HepG2 (cell line): ENCODE measurements around the gene F2RL2. TPM values are rescaled to one million over a fixed set of nuclear protein-coding genes. Genes with fewer than 3 reads are reported as not detected.

Source experiments
- ATAC-seq: fragments of 200-7000 bp; cut with Tn5 transposase; 3 replicates; pipeline ENCODE4 v1.9.1; 2020; ENCODE audit warnings: mild to moderate bottlenecking, moderate library complexity
- BruUV-seq: library from RNA; stranded (reverse); fragments of 400-500 nt; replicated peaks from 2 replicates; lab custom pipeline; 2021; lab: Mats Ljungman, UMichigan
- CTCF ChIA-PET: fragments of 300-600 bp; formaldehyde crosslinking; extraction: SDS; loops from one replicate; lab custom pipeline; 2021; ENCODE audit warnings: low total read pairs, inconsistent platforms, low intra/inter-chr PET ratio; lab: Yijun Ruan, JAX
- POLR2A ChIA-PET: fragments of 350-600 bp; sonication (Branson Sonifier 250); formaldehyde crosslinking; loops from one replicate; lab custom pipeline; 2020; ENCODE audit warnings: antibody characterized with exemption, inconsistent platforms; lab: Yijun Ruan, JAX
- DNase-seq: peaks from one replicate; pipeline ENCODE4 v3.0.0-alpha.2; 2015; ENCODE audit warnings: low spot score
- FAIRE-seq: peaks from 3 replicates; lab custom pipeline; 2011; peaks lifted over from hg19 to GRCh38; lab: Jason Lieb, UNC
- H2AFZ ChIP-seq: one replicate; pipeline ENCODE4 v1.6.1; 2011; ENCODE audit warnings: low read length, inconsistent platforms
- H3K27ac ChIP-seq: fragments of 300-600 bp; 3 replicates; pipeline ENCODE4 v1.8.0; 2011; ENCODE audit warnings: mixed run types, mild to moderate bottlenecking, mixed read lengths, low read length, inconsistent platforms; ENCODE audit not compliant: insufficient read depth; ENCODE audit errors: extremely low read length
- H3K27me3 ChIP-seq, 2 experiments: fragments of 200-600 bp in 1 of 2; 2 replicates in 1 of 2; 3 replicates in 1 of 2; pipeline versions ENCODE4 v1.6.0 to v1.8.0; 2011; ENCODE audit warnings: low read length in 2 of 2, mild to moderate bottlenecking in 2 of 2, moderate library complexity in 2 of 2, inconsistent platforms in 1 of 2; ENCODE audit not compliant: insufficient read depth in 2 of 2, control insufficient read depth in 1 of 2
- H3K36me3 ChIP-seq, 2 experiments: fragments of 200-600 bp in 1 of 2; replicated peaks in 1 of 2; 2 replicates in 1 of 2; 3 replicates in 1 of 2; pipeline versions ENCODE4 v1.5.1 to v1.8.0; 2011; ENCODE audit warnings: low read length in 2 of 2, inconsistent platforms in 1 of 2; ENCODE audit not compliant: insufficient read depth in 2 of 2, control insufficient read depth in 1 of 2
- H3K4me1 ChIP-seq: 2 replicates; pipeline ENCODE4 v1.5.1; 2012; ENCODE audit warnings: low read length, inconsistent platforms; ENCODE audit not compliant: insufficient read depth
- H3K4me2 ChIP-seq: 2 replicates; pipeline ENCODE4 v1.6.0; 2011; ENCODE audit warnings: low read depth, low read length, inconsistent platforms
- H3K4me3 ChIP-seq, 3 experiments: fragments of 200-600 bp in 1 of 3; sonication (generic), shearing (Covaris generic) in 1 of 3; replicated peaks in 1 of 3; 2 replicates each; pipeline ENCODE4 v1.5.1; 2011 to 2016; ENCODE audit warnings: low read length in 3 of 3, inconsistent platforms in 2 of 3, low read depth in 2 of 3, mild to moderate bottlenecking in 2 of 3, control low read depth in 1 of 3, mixed read lengths in 1 of 3; ENCODE audit not compliant: insufficient read depth in 1 of 3
- H3K79me2 ChIP-seq: one replicate; pipeline ENCODE4 v1.6.1; 2011; ENCODE audit warnings: low read length, inconsistent platforms; ENCODE audit not compliant: insufficient read depth
- H3K9ac ChIP-seq: 2 replicates; pipeline ENCODE4 v1.6.0; 2011; ENCODE audit warnings: mild to moderate bottlenecking, low read depth, low read length, inconsistent platforms; ENCODE audit not compliant: insufficient read depth
- H3K9me3 ChIP-seq: 2 replicates; pipeline ENCODE4 v1.5.1; 2012; ENCODE audit warnings: mild to moderate bottlenecking, low read length
- H4K20me1 ChIP-seq: 2 replicates; pipeline ENCODE4 v1.6.0; 2011; ENCODE audit warnings: inconsistent platforms, mild to moderate bottlenecking, low read length, moderate library complexity; ENCODE audit not compliant: insufficient read depth
- ATRX ChIP-seq: sonication (generic); formaldehyde crosslinking; IDR thresholded peaks from 2 replicates; pipeline ENCODE4 v1.4.0; 2020; ENCODE audit warnings: missing genetic modification reagents, borderline replicate concordance
- FOXO1 ChIP-seq: sonication (generic); formaldehyde crosslinking; IDR thresholded peaks from 2 replicates; pipeline ENCODE4 v1.4.0; 2020; ENCODE audit warnings: missing genetic modification reagents
- MLXIP ChIP-seq: sonication (generic); formaldehyde crosslinking; IDR thresholded peaks from 2 replicates; pipeline ENCODE4 v1.9.0; 2021; ENCODE audit warnings: missing genetic modification reagents, borderline replicate concordance
- NFKBIZ ChIP-seq: IDR thresholded peaks from 2 replicates; pipeline ENCODE4 v1.6.1; 2018; ENCODE audit warnings: missing genetic modification reagents, missing compliant biosample characterization
- TCF7L2 ChIP-seq: IDR thresholded peaks from 2 replicates; pipeline ENCODE4 v1.6.1; 2011; ENCODE audit warnings: mild to moderate bottlenecking, low read depth, low read length, moderate library complexity
- ZKSCAN5 ChIP-seq: sonication (generic); formaldehyde crosslinking; IDR thresholded peaks from 2 replicates; pipeline ENCODE4 v1.5.1; 2020; ENCODE audit warnings: mild to moderate bottlenecking, missing genetic modification reagents
- ZNF569 ChIP-seq: sonication (generic); formaldehyde crosslinking; IDR thresholded peaks from 2 replicates; pipeline ENCODE4 v1.5.0; 2020; ENCODE audit warnings: mild to moderate bottlenecking, missing genetic modification reagents, moderate library complexity, borderline replicate concordance
- ZNF644 ChIP-seq: IDR thresholded peaks from 2 replicates; pipeline ENCODE4 v1.6.1; 2016; ENCODE audit warnings: low read depth
- WGBS: methylation state at CpG from one replicate; pipeline ENCODE4 v1.1.6; 2017; ENCODE audit warnings: low lambda C conversion rate; 5-methylcytosine and 5-hydroxymethylcytosine counted together
- in situ Hi-C: cut with HindIII; loops from 2 replicates; pipeline ENCODE4 v1.10.0; 2017; ENCODE audit warnings: low pct_unique_long_range_greater_than_20kb; ENCODE audit not compliant: extremely low pct_ligation_motif_present
- intact Hi-C: fragments of 100-400 bp; cut with micrococcal nuclease; formaldehyde crosslinking; loops from one replicate; pipeline ENCODE4 v1.10.0; 2022; ENCODE audit not compliant: unreplicated experiment
- polyA plus RNA-seq, 8 experiments: library from polyadenylated mRNA; depleted of rRNA in 3 of 8; stranded (reverse) in 7 of 8; unstranded in 1 of 8; fragments of >200 nt; fragmentation: Illumina TruSeq in 4 of 8; extraction: Trizol in 4 of 8; gene quantifications; 2 replicates each; pipeline versions ENCODE4 v1.2.1 to v1.2.3, GENCODE V29; 2011 to 2016; ENCODE audit warnings: low read depth in 4 of 8, missing spikeins in 1 of 8, mixed read lengths in 1 of 8; ENCODE audit not compliant: insufficient read depth in 1 of 8
- total RNA-seq, 5 experiments: library from RNA; depleted of rRNA; stranded (reverse); fragments of >200 nt; fragmentation: Illumina TruSeq; extraction: Trizol; gene quantifications; 2 replicates each; pipeline ENCODE4 v1.2.3, GENCODE V29; 2016; ENCODE audit warnings: low read depth in 1 of 5
- TF ChIP-seq, protein P1 (sequence below): sonication (generic); formaldehyde crosslinking; IDR thresholded peaks from 2 replicates; pipeline ENCODE4 v1.4.0; 2020; ENCODE audit warnings: mild to moderate bottlenecking, missing genetic modification reagents
- TF ChIP-seq, protein P2 (sequence below): sonication (generic); formaldehyde crosslinking; IDR thresholded peaks from 2 replicates; pipeline ENCODE4 v1.4.0; 2020; ENCODE audit warnings: low read depth, missing genetic modification reagents
- TF ChIP-seq, protein P3 (sequence below): sonication (generic); formaldehyde crosslinking; IDR thresholded peaks from 2 replicates; pipeline ENCODE4 v1.4.0; 2020; ENCODE audit warnings: missing genetic modification reagents

The F2RL2 gene
- total and polyA plus RNA-seq, 2 of the 13 experiments (the other 11 are each of a cell fraction or from before 2014, with no cell fraction given): not detected

GRCh38 chr5:76606701-76607100 is 16.5 kb downstream of the F2RL2 start:
- no peak overlapping the region for H2AFZ ChIP-seq
- in situ Hi-C loops: no loop called here
- TF ChIP-seq TCF7L2 (no peak), NFKBIZ (CRISPR knock-in tag) (no peak), ZNF644 (CRISPR knock-in tag) (no peak), ZNF569 (no peak), FOXO1 (CRISPR knock-in tag) (no peak), ATRX (no peak), ZKSCAN5 (CRISPR knock-in tag) (no peak), MLXIP (no peak)
- TF ChIP-seq, protein P1, sequence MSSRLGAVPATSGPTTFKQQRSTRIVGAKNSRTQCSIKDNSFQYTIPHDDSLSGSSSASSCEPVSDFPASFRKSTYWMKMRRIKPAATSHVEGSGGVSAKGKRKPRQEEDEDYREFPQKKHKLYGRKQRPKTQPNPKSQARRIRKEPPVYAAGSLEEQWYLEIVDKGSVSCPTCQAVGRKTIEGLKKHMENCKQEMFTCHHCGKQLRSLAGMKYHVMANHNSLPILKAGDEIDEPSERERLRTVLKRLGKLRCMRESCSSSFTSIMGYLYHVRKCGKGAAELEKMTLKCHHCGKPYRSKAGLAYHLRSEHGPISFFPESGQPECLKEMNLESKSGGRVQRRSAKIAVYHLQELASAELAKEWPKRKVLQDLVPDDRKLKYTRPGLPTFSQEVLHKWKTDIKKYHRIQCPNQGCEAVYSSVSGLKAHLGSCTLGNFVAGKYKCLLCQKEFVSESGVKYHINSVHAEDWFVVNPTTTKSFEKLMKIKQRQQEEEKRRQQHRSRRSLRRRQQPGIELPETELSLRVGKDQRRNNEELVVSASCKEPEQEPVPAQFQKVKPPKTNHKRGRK (CRISPR knock-in tag): no peak
- TF ChIP-seq, protein P2, sequence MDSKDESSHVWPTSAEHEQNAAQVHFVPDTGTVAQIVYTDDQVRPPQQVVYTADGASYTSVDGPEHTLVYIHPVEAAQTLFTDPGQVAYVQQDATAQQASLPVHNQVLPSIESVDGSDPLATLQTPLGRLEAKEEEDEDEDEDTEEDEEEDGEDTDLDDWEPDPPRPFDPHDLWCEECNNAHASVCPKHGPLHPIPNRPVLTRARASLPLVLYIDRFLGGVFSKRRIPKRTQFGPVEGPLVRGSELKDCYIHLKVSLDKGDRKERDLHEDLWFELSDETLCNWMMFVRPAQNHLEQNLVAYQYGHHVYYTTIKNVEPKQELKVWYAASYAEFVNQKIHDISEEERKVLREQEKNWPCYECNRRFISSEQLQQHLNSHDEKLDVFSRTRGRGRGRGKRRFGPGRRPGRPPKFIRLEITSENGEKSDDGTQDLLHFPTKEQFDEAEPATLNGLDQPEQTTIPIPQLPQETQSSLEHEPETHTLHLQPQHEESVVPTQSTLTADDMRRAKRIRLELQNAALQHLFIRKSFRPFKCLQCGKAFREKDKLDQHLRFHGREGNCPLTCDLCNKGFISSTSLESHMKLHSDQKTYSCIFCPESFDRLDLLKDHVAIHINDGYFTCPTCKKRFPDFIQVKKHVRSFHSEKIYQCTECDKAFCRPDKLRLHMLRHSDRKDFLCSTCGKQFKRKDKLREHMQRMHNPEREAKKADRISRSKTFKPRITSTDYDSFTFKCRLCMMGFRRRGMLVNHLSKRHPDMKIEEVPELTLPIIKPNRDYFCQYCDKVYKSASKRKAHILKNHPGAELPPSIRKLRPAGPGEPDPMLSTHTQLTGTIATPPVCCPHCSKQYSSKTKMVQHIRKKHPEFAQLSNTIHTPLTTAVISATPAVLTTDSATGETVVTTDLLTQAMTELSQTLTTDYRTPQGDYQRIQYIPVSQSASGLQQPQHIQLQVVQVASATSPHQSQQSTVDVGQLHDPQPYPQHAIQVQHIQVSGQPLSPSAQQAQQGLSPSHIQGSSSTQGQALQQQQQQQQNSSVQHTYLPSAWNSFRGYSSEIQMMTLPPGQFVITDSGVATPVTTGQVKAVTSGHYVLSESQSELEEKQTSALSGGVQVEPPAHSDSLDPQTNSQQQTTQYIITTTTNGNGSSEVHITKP (CRISPR knock-in tag): no peak
- TF ChIP-seq, protein P3, sequence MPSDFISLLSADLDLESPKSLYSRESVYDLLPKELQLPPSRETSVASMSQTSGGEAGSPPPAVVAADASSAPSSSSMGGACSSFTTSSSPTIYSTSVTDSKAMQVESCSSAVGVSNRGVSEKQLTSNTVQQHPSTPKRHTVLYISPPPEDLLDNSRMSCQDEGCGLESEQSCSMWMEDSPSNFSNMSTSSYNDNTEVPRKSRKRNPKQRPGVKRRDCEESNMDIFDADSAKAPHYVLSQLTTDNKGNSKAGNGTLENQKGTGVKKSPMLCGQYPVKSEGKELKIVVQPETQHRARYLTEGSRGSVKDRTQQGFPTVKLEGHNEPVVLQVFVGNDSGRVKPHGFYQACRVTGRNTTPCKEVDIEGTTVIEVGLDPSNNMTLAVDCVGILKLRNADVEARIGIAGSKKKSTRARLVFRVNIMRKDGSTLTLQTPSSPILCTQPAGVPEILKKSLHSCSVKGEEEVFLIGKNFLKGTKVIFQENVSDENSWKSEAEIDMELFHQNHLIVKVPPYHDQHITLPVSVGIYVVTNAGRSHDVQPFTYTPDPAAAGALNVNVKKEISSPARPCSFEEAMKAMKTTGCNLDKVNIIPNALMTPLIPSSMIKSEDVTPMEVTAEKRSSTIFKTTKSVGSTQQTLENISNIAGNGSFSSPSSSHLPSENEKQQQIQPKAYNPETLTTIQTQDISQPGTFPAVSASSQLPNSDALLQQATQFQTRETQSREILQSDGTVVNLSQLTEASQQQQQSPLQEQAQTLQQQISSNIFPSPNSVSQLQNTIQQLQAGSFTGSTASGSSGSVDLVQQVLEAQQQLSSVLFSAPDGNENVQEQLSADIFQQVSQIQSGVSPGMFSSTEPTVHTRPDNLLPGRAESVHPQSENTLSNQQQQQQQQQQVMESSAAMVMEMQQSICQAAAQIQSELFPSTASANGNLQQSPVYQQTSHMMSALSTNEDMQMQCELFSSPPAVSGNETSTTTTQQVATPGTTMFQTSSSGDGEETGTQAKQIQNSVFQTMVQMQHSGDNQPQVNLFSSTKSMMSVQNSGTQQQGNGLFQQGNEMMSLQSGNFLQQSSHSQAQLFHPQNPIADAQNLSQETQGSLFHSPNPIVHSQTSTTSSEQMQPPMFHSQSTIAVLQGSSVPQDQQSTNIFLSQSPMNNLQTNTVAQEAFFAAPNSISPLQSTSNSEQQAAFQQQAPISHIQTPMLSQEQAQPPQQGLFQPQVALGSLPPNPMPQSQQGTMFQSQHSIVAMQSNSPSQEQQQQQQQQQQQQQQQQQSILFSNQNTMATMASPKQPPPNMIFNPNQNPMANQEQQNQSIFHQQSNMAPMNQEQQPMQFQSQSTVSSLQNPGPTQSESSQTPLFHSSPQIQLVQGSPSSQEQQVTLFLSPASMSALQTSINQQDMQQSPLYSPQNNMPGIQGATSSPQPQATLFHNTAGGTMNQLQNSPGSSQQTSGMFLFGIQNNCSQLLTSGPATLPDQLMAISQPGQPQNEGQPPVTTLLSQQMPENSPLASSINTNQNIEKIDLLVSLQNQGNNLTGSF: no peak

More at GRCh38 chr5:76606701-76607100, 16.5 kb downstream of the F2RL2 start:
- no peaks in the 10 kb centered on the region for H3K9me3 ChIP-seq
- H3K9ac ChIP-seq: no peak overlapping the region
- no peaks in the 10 kb centered on the region for H3K79me2 ChIP-seq
- CTCF ChIA-PET: no interaction called here
- no peak overlapping the region for H3K27ac ChIP-seq
- no peak for FAIRE-seq
- BruUV-seq: no TSS peak
- intact Hi-C loops: no loop called here
- no peak for ATAC-seq
- H4K20me1 ChIP-seq: no peaks in the 10 kb centered on the region; the same call in 1 of the 2 replicates
- peaks cover 20 to 48% of the 10 kb centered on the region in 2 experiments for H3K36me3 ChIP-seq
- H3K4me1 ChIP-seq: no peaks in the 10 kb centered on the region
- no peak overlapping the region for H3K4me3 ChIP-seq
- 88% methylated on average over 2 of the region's 2 CpGs for WGBS
- no peak for DNase-seq
- no peak overlapping the region for H3K4me2 ChIP-seq
- H3K27me3 ChIP-seq: no peaks in the 10 kb centered on the region
- POLR2A ChIA-PET: no interaction called here
